HCT116 (cell line): ENCODE data around the gene PPP1R3E. TPM values are rescaled to one million over a fixed set of nuclear protein-coding genes. Genes with fewer than 3 reads are reported as not detected.
A peak's percentile ranks its signal among the peaks of the same experiment; 100 is the strongest.

ENCODE experiments used
- ATAC-seq: fragments of 200-7000 bp; cut with Tn5 transposase; 2 replicates; pipeline ENCODE4 v1.9.1; 2020; ENCODE audit warnings: mild to moderate bottlenecking, moderate library complexity
- BruUV-seq: library from RNA; stranded (reverse); fragments of 400-500 nt; replicated peaks from 2 replicates; lab custom pipeline; 2021; lab: Mats Ljungman, UMichigan
- CTCF ChIA-PET: fragments of 300-600 bp; sonication (Branson Sonifier 250); formaldehyde crosslinking; loops from one replicate; lab custom pipeline; 2021; ENCODE audit warnings: antibody characterized with exemption; lab: Charles Lee
- POLR2A ChIA-PET: fragments of 300-600, 350-600 bp; sonication (Branson Sonifier 250); formaldehyde crosslinking; loops from one replicate; lab custom pipeline; 2021; ENCODE audit warnings: antibody characterized with exemption; lab: Charles Lee
- RAD21 ChIA-PET, 2 experiments: fragments of 300-600 bp; sonication (Branson Sonifier 250); formaldehyde crosslinking; loops; one replicate each; lab custom pipeline; 2023; ENCODE audit warnings: low total read pairs in 2 of 2; ENCODE audit not compliant: uncharacterized antibody in 2 of 2, unreplicated experiment in 2 of 2, low non-redundant PET in 1 of 2; lab: Charles Lee
- DNase-seq: peaks from one replicate; pipeline ENCODE4 v3.0.0-alpha.2; 2010; ENCODE audit warnings: low read depth, low spot score
- H2AFZ ChIP-seq: fragments of 200-600 bp; shearing (Covaris generic), sonication (generic); 2 replicates; pipeline ENCODE4 v1.6.1; 2017; ENCODE audit warnings: low read depth, mixed run types, mixed read lengths, antibody characterized with exemption, low read length; ENCODE audit not compliant: poor library complexity, severe bottlenecking
- H3K27ac ChIP-seq: 2 replicates; pipeline ENCODE4 v1.5.1; 2012; ENCODE audit warnings: low read depth, low read length
- H3K27me3 ChIP-seq: fragments of 200-600 bp; sonication (generic); 2 replicates; pipeline ENCODE4 v1.6.1; 2016; ENCODE audit warnings: mixed run types, low read length, mixed read lengths; ENCODE audit not compliant: insufficient read depth
- H3K36me3 ChIP-seq, 2 experiments: fragments of 200-500 bp in 1 of 2; fragments of 200-600 bp in 1 of 2; sonication (Bioruptor generic) in 1 of 2; sonication (generic) in 1 of 2; 2 replicates each; pipeline versions ENCODE4 v1.5.1 to v1.6.1; 2014 to 2016; ENCODE audit warnings: low read length in 2 of 2, inconsistent platforms in 1 of 2, mixed read lengths in 1 of 2, mixed run types in 1 of 2; ENCODE audit not compliant: insufficient read depth in 2 of 2, control insufficient read depth in 1 of 2
- H3K4me1 ChIP-seq, 2 experiments: fragments of 200-600 bp in 1 of 2; sonication (generic) in 1 of 2; 2 replicates each; pipeline versions ENCODE4 v1.5.1 to v1.6.1; 2012 to 2017; ENCODE audit warnings: low read length in 2 of 2, inconsistent platforms in 1 of 2, mild to moderate bottlenecking in 1 of 2, mixed read lengths in 1 of 2, mixed run types in 1 of 2, moderate library complexity in 1 of 2; ENCODE audit not compliant: insufficient read depth in 2 of 2, control insufficient read depth in 1 of 2
- H3K4me2 ChIP-seq: fragments of 200-600 bp; sonication (generic); 2 replicates; pipeline ENCODE4 v1.6.1; 2017; ENCODE audit warnings: mixed run types, low read length, mixed read lengths
- H3K4me3 ChIP-seq, 2 experiments: fragments of 200-600 bp in 1 of 2; sonication (generic) in 1 of 2; replicated peaks in 1 of 2; 2 replicates each; pipeline ENCODE4 v1.5.1; 2011 to 2016; ENCODE audit warnings: low read length in 2 of 2, control low read depth in 1 of 2, low read depth in 1 of 2, mild to moderate bottlenecking in 1 of 2, mixed read lengths in 1 of 2, mixed run types in 1 of 2
- H3K79me2 ChIP-seq: fragments of 200-600 bp; sonication (generic); 2 replicates; pipeline ENCODE4 v1.6.1; 2017; ENCODE audit warnings: mild to moderate bottlenecking, mixed run types, low read length, moderate library complexity, mixed read lengths; ENCODE audit not compliant: insufficient read depth
- H3K9ac ChIP-seq: fragments of 200-600 bp; sonication (generic); 2 replicates; pipeline ENCODE4 v1.6.1; 2016; ENCODE audit warnings: low read length, mixed read lengths
- H3K9me2 ChIP-seq: fragments of 200-600 bp; sonication (generic), shearing (Covaris generic); 2 replicates; pipeline ENCODE4 v1.6.1; 2017; ENCODE audit warnings: mixed run types, mild to moderate bottlenecking, moderate library complexity; ENCODE audit not compliant: insufficient read depth
- H3K9me3 ChIP-seq, 2 experiments: fragments of 200-500 bp in 1 of 2; fragments of 200-600 bp in 1 of 2; sonication (Bioruptor generic) in 1 of 2; sonication (generic) in 1 of 2; 2 replicates each; pipeline ENCODE4 v1.6.1; 2014 to 2017; ENCODE audit warnings: low read length in 2 of 2, mixed read lengths in 2 of 2, inconsistent platforms in 1 of 2, low read depth in 1 of 2, mild to moderate bottlenecking in 1 of 2, mixed run types in 1 of 2, moderate library complexity in 1 of 2; ENCODE audit not compliant: control insufficient read depth in 1 of 2, insufficient read depth in 1 of 2
- H4K20me1 ChIP-seq: fragments of 200-600 bp; sonication (generic), shearing (Covaris generic); 2 replicates; pipeline ENCODE4 v1.6.1; 2017; ENCODE audit warnings: mixed run types, mild to moderate bottlenecking, moderate library complexity; ENCODE audit not compliant: insufficient read depth
- CBX3 ChIP-seq: IDR thresholded peaks from 2 replicates; pipeline ENCODE4 v1.6.1; 2012; ENCODE audit warnings: low read depth
- EGR1 ChIP-seq: IDR thresholded peaks from 2 replicates; pipeline ENCODE4 v1.6.1; 2012; ENCODE audit warnings: low read depth
- ELF1 ChIP-seq: IDR thresholded peaks from 2 replicates; pipeline ENCODE4 v1.6.1; 2012; ENCODE audit warnings: low read depth, borderline replicate concordance
- EZH2 ChIP-seq: fragments of 200-600 bp; sonication (generic); IDR thresholded peaks from 2 replicates; pipeline ENCODE4 v1.6.1; 2017; ENCODE audit warnings: antibody characterized with exemption, mixed run types
- FOSL1 ChIP-seq: IDR thresholded peaks from 2 replicates; pipeline ENCODE4 v1.6.1; 2012; ENCODE audit warnings: low read depth
- POLR2A ChIP-seq: IDR thresholded peaks from 2 replicates; pipeline ENCODE4 v1.7.0; 2011; ENCODE audit warnings: borderline replicate concordance; ENCODE audit not compliant: insufficient read depth, insufficient read length; ENCODE audit errors: extremely low read depth
- POLR2AphosphoS5 ChIP-seq: IDR thresholded peaks from 2 replicates; pipeline ENCODE4 v1.6.1; 2011; ENCODE audit warnings: mild to moderate bottlenecking, low read depth, low read length, moderate library complexity
- RAD21 ChIP-seq: IDR thresholded peaks from 2 replicates; pipeline ENCODE4 v1.6.1; 2012; ENCODE audit warnings: low read depth, mild to moderate bottlenecking
- SP1 ChIP-seq: IDR thresholded peaks from 2 replicates; pipeline ENCODE4 v1.6.1; 2012; ENCODE audit warnings: low read depth
- YY1 ChIP-seq: IDR thresholded peaks from 2 replicates; pipeline ENCODE4 v1.6.1; 2011; ENCODE audit warnings: low read length, low read depth, moderate library complexity, mild to moderate bottlenecking; ENCODE audit not compliant: insufficient replicate concordance; ENCODE audit errors: extremely low read depth
- ZFX ChIP-seq: fragments of 450-650 bp; IDR thresholded peaks from 2 replicates; pipeline ENCODE4 v1.6.1; 2017
- intact Hi-C: fragments of 100-400 bp; cut with micrococcal nuclease; formaldehyde crosslinking; loops from 2 replicates; pipeline ENCODE4 v1.10.0; 2022
- total RNA-seq: library from RNA; stranded (reverse); gene quantifications from one replicate; pipeline ENCODE4 v1.2.1, GENCODE V29; 2021; ENCODE audit not compliant: unreplicated experiment
- TF ChIP-seq, protein P1 (sequence below), 3 experiments: fragments of 200-600 bp in 1 of 3; sonication (generic) in 1 of 3; IDR thresholded peaks in 2 of 3; conservative IDR thresholded peaks in 1 of 3; 2 replicates each; pipeline ENCODE4 v1.5.1; 2012 to 2017; ENCODE audit warnings: low read depth in 2 of 3, low read length in 2 of 3, antibody characterized with exemption in 1 of 3, borderline replicate concordance in 1 of 3, control low read depth in 1 of 3, mild to moderate bottlenecking in 1 of 3, mixed read lengths in 1 of 3, mixed run types in 1 of 3, moderate library complexity in 1 of 3; ENCODE audit not compliant: insufficient read depth in 1 of 3
- TF ChIP-seq, protein P2 (sequence below): IDR thresholded peaks from 2 replicates; pipeline ENCODE4 v1.6.1; 2012; ENCODE audit warnings: low read depth
- TF ChIP-seq, protein P3 (sequence below): IDR thresholded peaks from 2 replicates; pipeline ENCODE4 v1.6.1; 2012
- TF ChIP-seq, protein P4 (sequence below): IDR thresholded peaks from 2 replicates; pipeline ENCODE4 v1.6.1; 2012

Gene PPP1R3E
- total RNA-seq, 1 experiment from 2014 or later = 5.6 TPM

DNA sequence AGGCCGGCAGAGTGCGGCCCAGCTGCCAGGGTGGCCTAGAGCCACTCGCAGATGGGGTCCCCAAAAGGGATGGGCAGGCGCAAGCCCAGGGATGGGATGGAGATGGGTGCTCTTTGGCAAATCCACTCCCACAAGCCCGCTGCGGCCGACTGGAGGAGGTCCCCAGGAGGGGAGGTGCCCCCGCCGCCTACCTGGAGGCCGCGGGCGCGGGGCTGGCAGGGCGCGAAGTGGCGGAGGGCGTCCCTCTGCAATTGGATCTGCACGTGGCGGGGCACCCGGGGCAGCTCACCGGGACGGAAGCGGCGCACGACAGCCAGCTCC lies 730 bp downstream of the PPP1R3E start:
- intact Hi-C loops = loop anchor here (10.0 kb wide), 1 partner anchor 317 kb away; the partner anchor contains the start of gene AJUBA
- no peak overlapping the region for H2AFZ ChIP-seq
- CTCF ChIA-PET = interaction anchor here (1.0 to 4.8 kb wide), 7 partner anchors 9 to 207 kb away, joined by 3 to 27 read pairs (median 5); partner anchors contain the start of genes ACIN1, C14orf119 and HOMEZ

More for the DNA sequence above, 730 bp downstream of the PPP1R3E start:
- H3K9me3 ChIP-seq = no peaks in the 10 kb centered on the region
- peak overlapping the region; percentile 54 to 59 for H3K4me3 ChIP-seq
- ATAC-seq (peak; percentile 26), DNase-seq (no peak)
- TF ChIP-seq EGR1 = no peak
- TF ChIP-seq ZFX = peak; percentile 93
- TF ChIP-seq, protein P1, sequence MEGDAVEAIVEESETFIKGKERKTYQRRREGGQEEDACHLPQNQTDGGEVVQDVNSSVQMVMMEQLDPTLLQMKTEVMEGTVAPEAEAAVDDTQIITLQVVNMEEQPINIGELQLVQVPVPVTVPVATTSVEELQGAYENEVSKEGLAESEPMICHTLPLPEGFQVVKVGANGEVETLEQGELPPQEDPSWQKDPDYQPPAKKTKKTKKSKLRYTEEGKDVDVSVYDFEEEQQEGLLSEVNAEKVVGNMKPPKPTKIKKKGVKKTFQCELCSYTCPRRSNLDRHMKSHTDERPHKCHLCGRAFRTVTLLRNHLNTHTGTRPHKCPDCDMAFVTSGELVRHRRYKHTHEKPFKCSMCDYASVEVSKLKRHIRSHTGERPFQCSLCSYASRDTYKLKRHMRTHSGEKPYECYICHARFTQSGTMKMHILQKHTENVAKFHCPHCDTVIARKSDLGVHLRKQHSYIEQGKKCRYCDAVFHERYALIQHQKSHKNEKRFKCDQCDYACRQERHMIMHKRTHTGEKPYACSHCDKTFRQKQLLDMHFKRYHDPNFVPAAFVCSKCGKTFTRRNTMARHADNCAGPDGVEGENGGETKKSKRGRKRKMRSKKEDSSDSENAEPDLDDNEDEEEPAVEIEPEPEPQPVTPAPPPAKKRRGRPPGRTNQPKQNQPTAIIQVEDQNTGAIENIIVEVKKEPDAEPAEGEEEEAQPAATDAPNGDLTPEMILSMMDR (IDR thresholded peaks at IDR 0.05 in 2 of 3, conservative IDR thresholded peaks at IDR 0.05 in 1 of 3; ENCODE audit: borderline replicate concordance in 1 of 3, insufficient read depth in 1 of 3, low read depth in 2 of 3, low read length in 2 of 3) = no peak
- no peak for TF ChIP-seq ELF1
- TF ChIP-seq POLR2A = peak; percentile 46
- TF ChIP-seq EZH2 = no peak
- TF ChIP-seq FOSL1 = no peak
- TF ChIP-seq, protein P2, sequence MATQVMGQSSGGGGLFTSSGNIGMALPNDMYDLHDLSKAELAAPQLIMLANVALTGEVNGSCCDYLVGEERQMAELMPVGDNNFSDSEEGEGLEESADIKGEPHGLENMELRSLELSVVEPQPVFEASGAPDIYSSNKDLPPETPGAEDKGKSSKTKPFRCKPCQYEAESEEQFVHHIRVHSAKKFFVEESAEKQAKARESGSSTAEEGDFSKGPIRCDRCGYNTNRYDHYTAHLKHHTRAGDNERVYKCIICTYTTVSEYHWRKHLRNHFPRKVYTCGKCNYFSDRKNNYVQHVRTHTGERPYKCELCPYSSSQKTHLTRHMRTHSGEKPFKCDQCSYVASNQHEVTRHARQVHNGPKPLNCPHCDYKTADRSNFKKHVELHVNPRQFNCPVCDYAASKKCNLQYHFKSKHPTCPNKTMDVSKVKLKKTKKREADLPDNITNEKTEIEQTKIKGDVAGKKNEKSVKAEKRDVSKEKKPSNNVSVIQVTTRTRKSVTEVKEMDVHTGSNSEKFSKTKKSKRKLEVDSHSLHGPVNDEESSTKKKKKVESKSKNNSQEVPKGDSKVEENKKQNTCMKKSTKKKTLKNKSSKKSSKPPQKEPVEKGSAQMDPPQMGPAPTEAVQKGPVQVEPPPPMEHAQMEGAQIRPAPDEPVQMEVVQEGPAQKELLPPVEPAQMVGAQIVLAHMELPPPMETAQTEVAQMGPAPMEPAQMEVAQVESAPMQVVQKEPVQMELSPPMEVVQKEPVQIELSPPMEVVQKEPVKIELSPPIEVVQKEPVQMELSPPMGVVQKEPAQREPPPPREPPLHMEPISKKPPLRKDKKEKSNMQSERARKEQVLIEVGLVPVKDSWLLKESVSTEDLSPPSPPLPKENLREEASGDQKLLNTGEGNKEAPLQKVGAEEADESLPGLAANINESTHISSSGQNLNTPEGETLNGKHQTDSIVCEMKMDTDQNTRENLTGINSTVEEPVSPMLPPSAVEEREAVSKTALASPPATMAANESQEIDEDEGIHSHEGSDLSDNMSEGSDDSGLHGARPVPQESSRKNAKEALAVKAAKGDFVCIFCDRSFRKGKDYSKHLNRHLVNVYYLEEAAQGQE = no peak
- no peak for TF ChIP-seq CBX3
- TF ChIP-seq POLR2AphosphoS5 = peak; percentile 43
- TF ChIP-seq, protein P3, sequence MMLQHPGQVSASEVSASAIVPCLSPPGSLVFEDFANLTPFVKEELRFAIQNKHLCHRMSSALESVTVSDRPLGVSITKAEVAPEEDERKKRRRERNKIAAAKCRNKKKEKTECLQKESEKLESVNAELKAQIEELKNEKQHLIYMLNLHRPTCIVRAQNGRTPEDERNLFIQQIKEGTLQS = no peak
- TF ChIP-seq, protein P4, sequence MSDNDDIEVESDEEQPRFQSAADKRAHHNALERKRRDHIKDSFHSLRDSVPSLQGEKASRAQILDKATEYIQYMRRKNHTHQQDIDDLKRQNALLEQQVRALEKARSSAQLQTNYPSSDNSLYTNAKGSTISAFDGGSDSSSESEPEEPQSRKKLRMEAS = no peak
- TF ChIP-seq RAD21 = no peak
- TF ChIP-seq SP1 = no peak
- TF ChIP-seq YY1 = no peak
- BruUV-seq = no TSS peak
- H3K27ac ChIP-seq = peak overlapping the region; percentile 96
- H4K20me1 ChIP-seq = no peaks in the 10 kb centered on the region
- H3K4me1 ChIP-seq = peaks cover 18 to 42% of the 10 kb centered on the region in 2 experiments
- RAD21 ChIA-PET = interaction anchor here in 1 of 2 experiments (1.1 kb wide), 1 partner anchor 181 kb away, joined by 3 read pairs; no protein-coding TSS in a partner anchor
- H3K4me2 ChIP-seq = peak overlapping the region; percentile 97
- H3K27me3 ChIP-seq = no peaks in the 10 kb centered on the region
- peak overlapping the region; percentile 82 for H3K9ac ChIP-seq
- POLR2A ChIA-PET = interaction anchor here (1.1 to 2.0 kb wide), 4 partner anchors 13 to 193 kb away, joined by 3 to 13 read pairs (median 5); partner anchors contain the start of gene PABPN1
- peaks cover 4% of the 10 kb centered on the region for H3K79me2 ChIP-seq
- H3K36me3 ChIP-seq = no peaks in the 10 kb centered on the region
- H3K9me2 ChIP-seq = no peaks in the 10 kb centered on the region
